Activated CD4-positive, alpha-beta T cell treated with anti-CD3 and anti-CD28 coated beads, Interleukin-10, Interleukin-2, amounts not matched to agents 100 ng/mL and 50 ng/mL, durations not matched to agents 16 hours and 8 hours (primary cell): ENCODE data around the gene ATXN7L3.
"Not testable (repeated sequence)": the region's sequence is repeated elsewhere in the genome, so short reads cannot be mapped to it uniquely, and the experiment has no call there.

Experiments
- DNase-seq: peaks from one replicate; pipeline ENCODE4 v3.0.0-alpha.2; 2020

The ATXN7L3 gene

GRCh38 chr17:44170499-44171201 lies 29.0 kb downstream of the ATXN7L3 start, which contains the start of gene ASB16:
Gene ASB16, plus strand, starts transcription at chr17:44170704. Its CDS starts 86 bp downstream, at chr17:44170790.
- no peak for DNase-seq

- no peak for DNase-seq
Observed at GRCh38 chr17:44170135-44170498, 29.6 kb downstream of the ATXN7L3 start.

GRCh38 chr17:44167181-44167861 lies 32.4 kb downstream of the ATXN7L3 start:
- DNase-seq: no peak

- DNase-seq: no peak
Observed at GRCh38 chr17:44164476-44164875, 35.2 kb downstream of the ATXN7L3 start.

- peak; percentile 64 for DNase-seq
Observed at GRCh38 chr17:44159519-44160210, 40.0 kb downstream of the ATXN7L3 start.

- DNase-seq: no peak
Observed at GRCh38 chr17:44155488-44155887, 44.2 kb downstream of the ATXN7L3 start.

- no peak for DNase-seq
Observed at GRCh38 chr17:44152875-44153274, 46.8 kb downstream of the ATXN7L3 start.

- DNase-seq: no peak
Observed at GRCh38 chr17:44149750-44150329, 49.8 kb downstream of the ATXN7L3 start.

GRCh38 chr17:44149066-44149465 lies 50.6 kb downstream of the ATXN7L3 start:
- not testable (repeated sequence) for DNase-seq

GRCh38 chr17:44147812-44148211 lies 51.9 kb downstream of the ATXN7L3 start:
- DNase-seq: no peak

GRCh38 chr17:44146375-44147346 lies 53.0 kb downstream of the ATXN7L3 start:
- no peak for DNase-seq

- DNase-seq: no peak
Observed at GRCh38 chr17:44144966-44145739, 54.5 kb downstream of the ATXN7L3 start.

- not testable (repeated sequence) for DNase-seq
Observed at GRCh38 chr17:44143921-44144320, 55.8 kb downstream of the ATXN7L3 start.
